Progenitor cell of endocrine pancreas (in vitro differentiated cells): ENCODE measurements around the gene CMIP. TPM values are rescaled to one million over a fixed set of nuclear protein-coding genes. Genes with fewer than 3 reads are reported as not detected.

Experiments
- DNase-seq: peaks from one replicate; pipeline ENCODE4 v3.0.0; 2021; ENCODE audit warnings: low spot score; ENCODE audit not compliant: unreplicated experiment
- H3K27ac Mint-ChIP-seq: 2 replicates; pipeline ENCODE4 v1.8.0; 2021; ENCODE audit warnings: mild to moderate bottlenecking, moderate library complexity, mixed read lengths
- H3K27me3 Mint-ChIP-seq: 2 replicates; pipeline ENCODE4 v1.8.0; 2021; ENCODE audit warnings: mixed read lengths
- H3K36me3 Mint-ChIP-seq: 2 replicates; pipeline ENCODE4 v1.8.0; 2022; ENCODE audit warnings: mixed read lengths; ENCODE audit not compliant: insufficient read depth
- H3K4me1 Mint-ChIP-seq: 2 replicates; pipeline ENCODE4 v1.8.0; 2021; ENCODE audit warnings: low read depth, mixed read lengths
- H3K4me3 Mint-ChIP-seq: 2 replicates; pipeline ENCODE4 v1.8.0; 2021; ENCODE audit warnings: low read depth, mild to moderate bottlenecking, moderate library complexity, mixed read lengths
- H3K9me3 Mint-ChIP-seq: 2 replicates; pipeline ENCODE4 v1.8.0; 2021; ENCODE audit warnings: low read depth, mixed read lengths
- CTCF ChIP-seq: fragments of 200-600 bp; sonication (generic); IDR thresholded peaks from one replicate; pipeline ENCODE4 v1.5.0; 2021; ENCODE audit warnings: antibody characterized with exemption, mild to moderate bottlenecking; ENCODE audit not compliant: unreplicated experiment
- total RNA-seq: library from RNA; stranded (reverse); gene quantifications from 2 replicates; pipeline ENCODE4 v1.2.1, GENCODE V29; 2021

Gene CMIP
- total RNA-seq, 1 donor from 2014 or later, result 62.7 TPM

GRCh38 chr16:81530296-81530721 lies 85.7 kb downstream of the CMIP start:
- H3K36me3 Mint-ChIP-seq, result peaks cover 27% of the 10 kb centered on the region
- no peak overlapping the region for H3K27ac Mint-ChIP-seq
- H3K27me3 Mint-ChIP-seq, result no peaks in the 10 kb centered on the region
- peaks cover 14% of the 10 kb centered on the region for H3K9me3 Mint-ChIP-seq
- DNase-seq, result no peak
- no peak for TF ChIP-seq CTCF
- H3K4me1 Mint-ChIP-seq, result peaks cover 7% of the 10 kb centered on the region
- H3K4me3 Mint-ChIP-seq, result no peak overlapping the region

- H3K27me3 Mint-ChIP-seq, result no peaks in the 10 kb centered on the region
- peaks cover 9% of the 10 kb centered on the region for H3K4me1 Mint-ChIP-seq
- H3K27ac Mint-ChIP-seq, result no peak overlapping the region
- no peak for DNase-seq
- no peak overlapping the region for H3K4me3 Mint-ChIP-seq
- peaks cover 14% of the 10 kb centered on the region for H3K9me3 Mint-ChIP-seq
- H3K36me3 Mint-ChIP-seq, result peaks cover 24% of the 10 kb centered on the region
- TF ChIP-seq CTCF, result no peak
Observed at GRCh38 chr16:81530814-81531213, 86.2 kb downstream of the CMIP start.

GRCh38 chr16:81531419-81531821 lies 86.8 kb downstream of the CMIP start:
- H3K27me3 Mint-ChIP-seq, result no peaks in the 10 kb centered on the region
- no peak overlapping the region for H3K4me3 Mint-ChIP-seq
- peaks cover 14% of the 10 kb centered on the region for H3K4me1 Mint-ChIP-seq
- peaks cover 24% of the 10 kb centered on the region for H3K36me3 Mint-ChIP-seq
- H3K27ac Mint-ChIP-seq, result no peak overlapping the region
- TF ChIP-seq CTCF, result no peak
- no peak for DNase-seq
- H3K9me3 Mint-ChIP-seq, result peaks cover 14% of the 10 kb centered on the region

GRCh38 chr16:81532491-81533174 lies 88.0 kb downstream of the CMIP start:
- DNase-seq, result no peak
- Mint-ChIP-seq H3K9me3 (peaks cover 6% of the 10 kb centered on the region), H3K27ac (peak overlapping the region; percentile 12), H3K4me1 (peaks cover 10% of the 10 kb centered on the region), H3K27me3 (no peaks in the 10 kb centered on the region), H3K36me3 (peaks cover 17% of the 10 kb centered on the region), H3K4me3 (no peak overlapping the region)
- TF ChIP-seq CTCF, result no peak

GRCh38 chr16:81533175-81533507 lies 88.5 kb downstream of the CMIP start:
- no peak for TF ChIP-seq CTCF
- Mint-ChIP-seq H3K27me3 (no peaks in the 10 kb centered on the region), H3K9me3 (peaks cover 6% of the 10 kb centered on the region), H3K4me3 (no peak overlapping the region), H3K4me1 (peaks cover 10% of the 10 kb centered on the region), H3K27ac (peak overlapping the region; percentile 12), H3K36me3 (peaks cover 16% of the 10 kb centered on the region)
- DNase-seq, result no peak
